HepG2 (cell line): ENCODE measurements around the gene SLC22A15. TPM values are rescaled to one million over a fixed set of nuclear protein-coding genes. Genes with fewer than 3 reads are reported as not detected.

Source experiments
- ATAC-seq: fragments of 200-7000 bp; cut with Tn5 transposase; 3 replicates; pipeline ENCODE4 v1.9.1; 2020; ENCODE audit warnings: mild to moderate bottlenecking, moderate library complexity
- BruUV-seq: library from RNA; stranded (reverse); fragments of 400-500 nt; replicated peaks from 2 replicates; lab custom pipeline; 2021; lab: Mats Ljungman, UMichigan
- CTCF ChIA-PET: fragments of 300-600 bp; formaldehyde crosslinking; extraction: SDS; loops from one replicate; lab custom pipeline; 2021; ENCODE audit warnings: low total read pairs, inconsistent platforms, low intra/inter-chr PET ratio; lab: Yijun Ruan, JAX
- POLR2A ChIA-PET: fragments of 350-600 bp; sonication (Branson Sonifier 250); formaldehyde crosslinking; loops from one replicate; lab custom pipeline; 2020; ENCODE audit warnings: antibody characterized with exemption, inconsistent platforms; lab: Yijun Ruan, JAX
- DNase-seq: peaks from one replicate; pipeline ENCODE4 v3.0.0-alpha.2; 2015; ENCODE audit warnings: low spot score
- FAIRE-seq: peaks from 3 replicates; lab custom pipeline; 2011; peaks lifted over from hg19 to GRCh38; lab: Jason Lieb, UNC
- H2AFZ ChIP-seq: one replicate; pipeline ENCODE4 v1.6.1; 2011; ENCODE audit warnings: low read length, inconsistent platforms
- H3K27ac ChIP-seq: fragments of 300-600 bp; 3 replicates; pipeline ENCODE4 v1.8.0; 2011; ENCODE audit warnings: mixed run types, mild to moderate bottlenecking, mixed read lengths, low read length, inconsistent platforms; ENCODE audit not compliant: insufficient read depth; ENCODE audit errors: extremely low read length
- H3K27me3 ChIP-seq, 2 experiments: fragments of 200-600 bp in 1 of 2; 2 replicates in 1 of 2; 3 replicates in 1 of 2; pipeline versions ENCODE4 v1.6.0 to v1.8.0; 2011; ENCODE audit warnings: low read length in 2 of 2, mild to moderate bottlenecking in 2 of 2, moderate library complexity in 2 of 2, inconsistent platforms in 1 of 2; ENCODE audit not compliant: insufficient read depth in 2 of 2, control insufficient read depth in 1 of 2
- H3K36me3 ChIP-seq, 2 experiments: fragments of 200-600 bp in 1 of 2; replicated peaks in 1 of 2; 2 replicates in 1 of 2; 3 replicates in 1 of 2; pipeline versions ENCODE4 v1.5.1 to v1.8.0; 2011; ENCODE audit warnings: low read length in 2 of 2, inconsistent platforms in 1 of 2; ENCODE audit not compliant: insufficient read depth in 2 of 2, control insufficient read depth in 1 of 2
- H3K4me1 ChIP-seq: 2 replicates; pipeline ENCODE4 v1.5.1; 2012; ENCODE audit warnings: low read length, inconsistent platforms; ENCODE audit not compliant: insufficient read depth
- H3K4me2 ChIP-seq: 2 replicates; pipeline ENCODE4 v1.6.0; 2011; ENCODE audit warnings: low read depth, low read length, inconsistent platforms
- H3K4me3 ChIP-seq, 3 experiments: fragments of 200-600 bp in 1 of 3; sonication (generic), shearing (Covaris generic) in 1 of 3; replicated peaks in 1 of 3; 2 replicates each; pipeline ENCODE4 v1.5.1; 2011 to 2016; ENCODE audit warnings: low read length in 3 of 3, inconsistent platforms in 2 of 3, low read depth in 2 of 3, mild to moderate bottlenecking in 2 of 3, control low read depth in 1 of 3, mixed read lengths in 1 of 3; ENCODE audit not compliant: insufficient read depth in 1 of 3
- H3K79me2 ChIP-seq: one replicate; pipeline ENCODE4 v1.6.1; 2011; ENCODE audit warnings: low read length, inconsistent platforms; ENCODE audit not compliant: insufficient read depth
- H3K9ac ChIP-seq: 2 replicates; pipeline ENCODE4 v1.6.0; 2011; ENCODE audit warnings: mild to moderate bottlenecking, low read depth, low read length, inconsistent platforms; ENCODE audit not compliant: insufficient read depth
- H3K9me3 ChIP-seq: 2 replicates; pipeline ENCODE4 v1.5.1; 2012; ENCODE audit warnings: mild to moderate bottlenecking, low read length
- H4K20me1 ChIP-seq: 2 replicates; pipeline ENCODE4 v1.6.0; 2011; ENCODE audit warnings: inconsistent platforms, mild to moderate bottlenecking, low read length, moderate library complexity; ENCODE audit not compliant: insufficient read depth
- ARNT ChIP-seq: fragments of 450-650 bp; IDR thresholded peaks from 2 replicates; pipeline ENCODE4 v1.6.1; 2017
- PRPF4 ChIP-seq: fragments of 200-400 bp; formaldehyde crosslinking; IDR thresholded peaks from 2 replicates; pipeline ENCODE4 v1.6.1; 2016; ENCODE audit warnings: low read length, low read depth; ENCODE audit not compliant: poor library complexity, severe bottlenecking
- SETDB1 ChIP-seq: sonication (generic); formaldehyde crosslinking; IDR thresholded peaks from 2 replicates; pipeline ENCODE4 v1.5.1; 2020; ENCODE audit warnings: missing genetic modification reagents, mild to moderate bottlenecking, borderline replicate concordance
- ZBTB14 ChIP-seq: sonication (generic); formaldehyde crosslinking; IDR thresholded peaks from 2 replicates; pipeline ENCODE4 v1.4.0; 2020; ENCODE audit warnings: missing genetic modification reagents
- ZHX2 ChIP-seq, 2 experiments: sonication (generic) in 1 of 2; formaldehyde crosslinking in 1 of 2; IDR thresholded peaks; 2 replicates each; pipeline versions ENCODE4 v1.6.1 to v1.9.0; 2014 to 2022; ENCODE audit warnings: antibody characterized with exemption in 1 of 2, borderline replicate concordance in 1 of 2, inconsistent platforms in 1 of 2, low read depth in 1 of 2, missing genetic modification reagents in 1 of 2
- ZMAT3 ChIP-seq: sonication (generic); formaldehyde crosslinking; conservative IDR thresholded peaks from 2 replicates; pipeline ENCODE4 v1.7.0; 2021; ENCODE audit warnings: missing genetic modification reagents
- ZNF33B ChIP-seq: sonication (generic); formaldehyde crosslinking; IDR thresholded peaks from 2 replicates; pipeline ENCODE4 v1.5.1; 2020; ENCODE audit warnings: mild to moderate bottlenecking, missing genetic modification reagents
- ZNF589 ChIP-seq: sonication (generic); formaldehyde crosslinking; conservative IDR thresholded peaks from 2 replicates; pipeline ENCODE4 v1.8.0; 2022; ENCODE audit warnings: mild to moderate bottlenecking, moderate library complexity, missing genetic modification reagents
- ZNF766 ChIP-seq: sonication (generic); formaldehyde crosslinking; IDR thresholded peaks from 2 replicates; pipeline ENCODE4 v1.5.0; 2020; ENCODE audit warnings: missing genetic modification reagents, borderline replicate concordance
- ZNF788 ChIP-seq: sonication (generic); formaldehyde crosslinking; IDR thresholded peaks from 2 replicates; pipeline ENCODE4 v1.5.0; 2020; ENCODE audit warnings: mild to moderate bottlenecking, missing genetic modification reagents, borderline replicate concordance
- WGBS: methylation state at CpG from one replicate; pipeline ENCODE4 v1.1.6; 2017; ENCODE audit warnings: low lambda C conversion rate; 5-methylcytosine and 5-hydroxymethylcytosine counted together
- in situ Hi-C: cut with HindIII; loops from 2 replicates; pipeline ENCODE4 v1.10.0; 2017; ENCODE audit warnings: low pct_unique_long_range_greater_than_20kb; ENCODE audit not compliant: extremely low pct_ligation_motif_present
- intact Hi-C: fragments of 100-400 bp; cut with micrococcal nuclease; formaldehyde crosslinking; loops from one replicate; pipeline ENCODE4 v1.10.0; 2022; ENCODE audit not compliant: unreplicated experiment
- polyA plus RNA-seq, 8 experiments: library from polyadenylated mRNA; depleted of rRNA in 3 of 8; stranded (reverse) in 7 of 8; unstranded in 1 of 8; fragments of >200 nt; fragmentation: Illumina TruSeq in 4 of 8; extraction: Trizol in 4 of 8; gene quantifications; 2 replicates each; pipeline versions ENCODE4 v1.2.1 to v1.2.3, GENCODE V29; 2011 to 2016; ENCODE audit warnings: low read depth in 4 of 8, missing spikeins in 1 of 8, mixed read lengths in 1 of 8; ENCODE audit not compliant: insufficient read depth in 1 of 8
- total RNA-seq, 5 experiments: library from RNA; depleted of rRNA; stranded (reverse); fragments of >200 nt; fragmentation: Illumina TruSeq; extraction: Trizol; gene quantifications; 2 replicates each; pipeline ENCODE4 v1.2.3, GENCODE V29; 2016; ENCODE audit warnings: low read depth in 1 of 5
- TF ChIP-seq, protein P1 (sequence below): IDR thresholded peaks from 2 replicates; pipeline ENCODE4 v1.6.1; 2016; ENCODE audit warnings: low read depth
- TF ChIP-seq, protein P2 (sequence below): sonication (generic); formaldehyde crosslinking; conservative IDR thresholded peaks from 2 replicates; pipeline ENCODE4 v1.5.0; 2020; ENCODE audit warnings: missing genetic modification reagents

SLC22A15 gene
- total and polyA plus RNA-seq, 2 of the 13 experiments (the other 11 are each of a cell fraction or from before 2014, with no cell fraction given): 0.24 to 1.7 TPM

GRCh38 chr1:116008656-116009390 lies 32.5 kb downstream of the SLC22A15 start (continued):
- TF ChIP-seq SETDB1 (CRISPR knock-in tag) (no peak), ZNF788 (CRISPR knock-in tag) (no peak), ARNT (no peak), ZNF33B (CRISPR knock-in tag) (no peak), ZNF589 (CRISPR knock-in tag) (no peak)
- TF ChIP-seq, protein P1, sequence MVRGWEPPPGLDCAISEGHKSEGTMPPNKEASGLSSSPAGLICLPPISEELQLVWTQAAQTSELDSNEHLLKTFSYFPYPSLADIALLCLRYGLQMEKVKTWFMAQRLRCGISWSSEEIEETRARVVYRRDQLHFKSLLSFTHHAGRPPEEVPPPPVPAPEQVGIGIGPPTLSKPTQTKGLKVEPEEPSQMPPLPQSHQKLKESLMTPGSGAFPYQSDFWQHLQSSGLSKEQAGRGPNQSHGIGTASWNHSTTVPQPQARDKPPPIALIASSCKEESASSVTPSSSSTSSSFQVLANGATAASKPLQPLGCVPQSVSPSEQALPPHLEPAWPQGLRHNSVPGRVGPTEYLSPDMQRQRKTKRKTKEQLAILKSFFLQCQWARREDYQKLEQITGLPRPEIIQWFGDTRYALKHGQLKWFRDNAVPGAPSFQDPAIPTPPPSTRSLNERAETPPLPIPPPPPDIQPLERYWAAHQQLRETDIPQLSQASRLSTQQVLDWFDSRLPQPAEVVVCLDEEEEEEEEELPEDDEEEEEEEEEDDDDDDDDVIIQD: no peak
- TF ChIP-seq, all 625 proteins: peak for 0

- H4K20me1 ChIP-seq: no peaks in the 10 kb centered on the region
- no peak overlapping the region for H3K4me3 ChIP-seq
- no peaks in the 10 kb centered on the region for H3K79me2 ChIP-seq
- POLR2A ChIA-PET: no interaction called here
- ATAC-seq (no peak), FAIRE-seq (no peak), DNase-seq (no peak)
- no peaks in the 10 kb centered on the region for H3K4me1 ChIP-seq
- no TSS peak for BruUV-seq
- no peaks in the 10 kb centered on the region for H3K36me3 ChIP-seq
- in situ Hi-C loops: no loop called here
- no peak overlapping the region for H3K9ac ChIP-seq
- H3K4me2 ChIP-seq: no peak overlapping the region
- CTCF ChIA-PET: no interaction called here
- H2AFZ ChIP-seq: no peak overlapping the region
- H3K9me3 ChIP-seq: no peaks in the 10 kb centered on the region
- H3K27me3 ChIP-seq: no peaks in the 10 kb centered on the region
- H3K27ac ChIP-seq: no peak overlapping the region
- intact Hi-C loops: no loop called here
- 82% methylated on average over 2 of the region's 2 CpGs for WGBS
- TF ChIP-seq ZBTB14 (CRISPR knock-in tag) (no peak), ZHX2 (IDR thresholded peaks at IDR 0.05; ENCODE audit: low read depth) (no peak), ZHX2 (CRISPR knock-in tag; IDR thresholded peaks at IDR 0.05; ENCODE audit: borderline replicate concordance) (no peak), ZMAT3 (no peak), PRPF4 (no peak), ZNF766 (CRISPR knock-in tag) (no peak)
- TF ChIP-seq, protein P2, sequence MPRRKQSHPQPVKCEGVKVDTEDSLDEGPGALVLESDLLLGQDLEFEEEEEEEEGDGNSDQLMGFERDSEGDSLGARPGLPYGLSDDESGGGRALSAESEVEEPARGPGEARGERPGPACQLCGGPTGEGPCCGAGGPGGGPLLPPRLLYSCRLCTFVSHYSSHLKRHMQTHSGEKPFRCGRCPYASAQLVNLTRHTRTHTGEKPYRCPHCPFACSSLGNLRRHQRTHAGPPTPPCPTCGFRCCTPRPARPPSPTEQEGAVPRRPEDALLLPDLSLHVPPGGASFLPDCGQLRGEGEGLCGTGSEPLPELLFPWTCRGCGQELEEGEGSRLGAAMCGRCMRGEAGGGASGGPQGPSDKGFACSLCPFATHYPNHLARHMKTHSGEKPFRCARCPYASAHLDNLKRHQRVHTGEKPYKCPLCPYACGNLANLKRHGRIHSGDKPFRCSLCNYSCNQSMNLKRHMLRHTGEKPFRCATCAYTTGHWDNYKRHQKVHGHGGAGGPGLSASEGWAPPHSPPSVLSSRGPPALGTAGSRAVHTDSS (CRISPR knock-in tag): no peak
These were observed 36.4 kb downstream of the SLC22A15 start for GRCh38 chr1:116012716-116013115.
